Measurements from ENCODE around the gene FYB1.
"Not testable (repeated sequence)": the region's sequence is repeated elsewhere in the genome, so short reads cannot be mapped to it uniquely, and the experiment has no call there.

The FYB1 gene, protein sequence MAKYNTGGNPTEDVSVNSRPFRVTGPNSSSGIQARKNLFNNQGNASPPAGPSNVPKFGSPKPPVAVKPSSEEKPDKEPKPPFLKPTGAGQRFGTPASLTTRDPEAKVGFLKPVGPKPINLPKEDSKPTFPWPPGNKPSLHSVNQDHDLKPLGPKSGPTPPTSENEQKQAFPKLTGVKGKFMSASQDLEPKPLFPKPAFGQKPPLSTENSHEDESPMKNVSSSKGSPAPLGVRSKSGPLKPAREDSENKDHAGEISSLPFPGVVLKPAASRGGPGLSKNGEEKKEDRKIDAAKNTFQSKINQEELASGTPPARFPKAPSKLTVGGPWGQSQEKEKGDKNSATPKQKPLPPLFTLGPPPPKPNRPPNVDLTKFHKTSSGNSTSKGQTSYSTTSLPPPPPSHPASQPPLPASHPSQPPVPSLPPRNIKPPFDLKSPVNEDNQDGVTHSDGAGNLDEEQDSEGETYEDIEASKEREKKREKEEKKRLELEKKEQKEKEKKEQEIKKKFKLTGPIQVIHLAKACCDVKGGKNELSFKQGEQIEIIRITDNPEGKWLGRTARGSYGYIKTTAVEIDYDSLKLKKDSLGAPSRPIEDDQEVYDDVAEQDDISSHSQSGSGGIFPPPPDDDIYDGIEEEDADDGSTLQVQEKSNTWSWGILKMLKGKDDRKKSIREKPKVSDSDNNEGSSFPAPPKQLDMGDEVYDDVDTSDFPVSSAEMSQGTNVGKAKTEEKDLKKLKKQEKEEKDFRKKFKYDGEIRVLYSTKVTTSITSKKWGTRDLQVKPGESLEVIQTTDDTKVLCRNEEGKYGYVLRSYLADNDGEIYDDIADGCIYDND

GRCh38 chr5:39219437-39219836 is at the start of gene FYB1:
Gene FYB1, minus strand, starts transcription at chr5:39219563. Its CDS starts 16,603 bp downstream, at chr5:39202960.
- peak; percentile 46 for DNase-seq

- no peak for DNase-seq
These were observed 47.8 kb upstream of the FYB1 start for GRCh38 chr5:39267186-39267585.

- DNase-seq, result no peak
These were observed 47.1 kb upstream of the FYB1 start for GRCh38 chr5:39266442-39266841.

DNA sequence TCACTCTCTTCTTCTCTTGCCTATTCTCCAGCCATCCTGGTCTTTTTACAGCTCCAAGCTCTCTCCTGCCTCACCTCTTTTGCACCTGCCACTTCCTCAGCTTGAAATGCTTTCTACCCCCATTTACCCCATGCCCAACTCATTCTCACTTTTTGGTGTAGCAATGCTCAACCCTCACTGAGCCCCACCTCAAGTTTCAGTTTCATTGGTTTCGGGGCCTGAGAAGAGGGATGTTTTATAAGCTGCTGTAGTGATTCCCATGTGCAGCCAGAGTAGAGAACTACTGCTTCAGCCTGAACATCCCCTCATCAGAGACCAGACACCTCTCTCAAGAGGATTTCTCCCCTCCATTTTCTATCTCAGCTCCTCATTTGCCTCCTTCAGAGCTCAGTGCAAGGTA is 45.2 kb upstream of the FYB1 start:
- DNase-seq, result no peak

- DNase-seq, result no peak
These were observed 43.6 kb upstream of the FYB1 start for GRCh38 chr5:39262981-39263380.

DNA sequence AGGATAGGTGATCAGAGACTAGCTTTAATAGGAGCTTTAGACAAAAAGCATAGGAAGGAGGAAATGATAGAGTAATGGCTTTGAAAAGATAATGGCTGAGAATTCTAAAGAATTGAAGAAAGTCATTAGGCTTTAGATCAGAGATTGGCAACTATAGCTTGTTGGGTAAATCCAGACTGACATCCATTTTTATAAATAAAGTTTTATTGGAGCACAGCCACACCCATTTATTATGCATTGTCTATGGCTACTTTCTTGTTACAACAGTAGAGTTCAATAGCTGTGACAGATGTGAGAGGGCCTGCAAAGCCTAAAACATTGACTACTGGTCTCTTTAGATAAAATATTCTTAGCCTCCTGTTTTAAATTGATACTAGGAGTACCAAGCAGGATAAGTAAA is 40.7 kb upstream of the FYB1 start:
- DNase-seq, result no peak

GRCh38 chr5:39257554-39257953 is 38.2 kb upstream of the FYB1 start:
- DNase-seq, result no peak

GRCh38 chr5:39256477-39257235 is 37.3 kb upstream of the FYB1 start:
- no peak for DNase-seq

GRCh38 chr5:39255406-39255805 is 36.0 kb upstream of the FYB1 start:
- DNase-seq, result no peak

- no peak for DNase-seq
These were observed 35.3 kb upstream of the FYB1 start for GRCh38 chr5:39254671-39255070.

DNA sequence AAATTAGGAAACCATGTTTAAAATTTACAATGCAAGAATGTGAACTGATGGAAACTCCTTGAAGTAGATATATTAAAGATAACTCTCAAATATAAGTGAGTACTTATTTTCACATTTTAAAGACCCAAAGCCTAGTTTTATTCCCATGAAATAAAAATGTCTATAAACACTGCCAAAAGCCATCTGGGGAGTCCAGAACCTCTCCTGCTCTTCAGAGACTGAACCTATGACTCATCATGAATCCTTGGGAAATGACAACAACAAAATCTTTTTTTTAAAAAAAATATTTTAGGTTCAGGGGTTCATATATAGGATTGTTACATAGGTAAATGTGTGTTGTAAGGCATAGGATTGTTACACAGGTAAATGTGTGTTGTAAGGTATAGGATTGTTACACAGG is 33.8 kb upstream of the FYB1 start:
- no peak for DNase-seq

DNA sequence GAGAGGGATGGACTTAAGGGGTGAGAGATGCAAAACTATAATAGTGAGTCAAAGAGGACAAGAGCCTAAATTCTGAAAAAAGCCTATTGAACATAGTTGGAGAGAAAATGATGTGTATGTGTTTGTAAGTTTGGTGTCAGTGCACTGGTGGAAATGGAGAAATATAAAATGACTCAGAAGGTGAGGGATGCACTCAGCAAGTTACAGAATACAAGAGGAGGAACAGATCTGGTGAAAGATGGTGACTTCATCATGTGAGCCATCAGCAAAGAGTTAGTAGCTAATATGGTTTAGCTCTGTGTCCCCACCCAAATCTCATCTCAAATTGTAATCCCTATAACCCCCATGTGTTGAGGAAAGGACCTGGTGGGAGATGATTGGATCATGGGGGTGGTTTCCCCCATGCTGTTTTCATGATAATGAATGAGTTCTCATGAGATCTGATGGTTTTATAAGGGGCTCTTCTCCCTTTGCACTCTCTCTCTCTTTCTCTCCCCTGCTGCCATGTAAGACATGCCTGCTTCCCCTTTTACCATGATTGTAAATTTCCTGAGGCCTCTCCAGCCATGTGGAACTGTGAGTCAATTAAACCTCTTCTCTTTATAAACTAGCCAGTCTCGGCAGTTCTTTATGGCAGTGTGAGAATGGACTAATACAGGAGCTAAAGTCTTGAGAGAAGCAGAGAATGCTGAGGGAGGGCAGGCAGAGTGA is 30.4 kb upstream of the FYB1 start:
- DNase-seq, result no peak

GRCh38 chr5:39249069-39249468 is 29.7 kb upstream of the FYB1 start:
- DNase-seq, result no peak

GRCh38 chr5:39240750-39241149 is 21.4 kb upstream of the FYB1 start:
- no peak for DNase-seq

DNA sequence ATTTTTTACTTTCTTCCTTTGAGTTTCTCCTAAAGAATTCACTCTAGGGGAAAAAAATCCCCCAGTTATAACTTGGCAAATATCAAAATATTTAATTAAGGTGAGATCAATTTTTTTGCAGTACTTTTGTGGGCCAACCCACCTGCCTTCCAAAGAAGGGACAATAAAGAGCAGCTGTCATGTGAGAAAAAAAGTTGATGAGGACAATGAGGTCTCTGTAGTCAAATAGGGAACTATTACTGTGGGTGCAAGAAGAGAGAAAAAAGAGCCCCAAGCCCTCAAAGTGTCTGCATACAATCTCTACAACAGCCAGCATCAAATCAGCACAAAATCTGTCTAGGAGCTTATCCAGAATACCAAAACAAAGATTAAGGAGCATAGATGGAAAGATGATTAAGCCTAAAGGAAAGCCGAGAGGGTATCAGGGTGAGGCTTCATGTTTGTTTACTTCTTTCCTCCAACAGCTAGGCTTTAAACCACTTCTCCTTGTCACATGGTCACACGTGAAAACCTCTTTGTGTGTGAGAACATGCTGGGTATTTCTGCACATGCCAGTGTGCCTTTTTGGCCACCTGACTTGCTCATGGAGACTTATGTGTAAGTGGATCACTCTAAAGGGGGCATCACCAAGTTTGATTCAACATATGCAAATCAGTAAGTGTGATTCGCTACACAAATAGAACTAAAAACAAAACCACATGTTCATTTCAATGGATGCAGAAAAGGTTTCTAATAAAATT is 19.2 kb upstream of the FYB1 start:
- no peak for DNase-seq

- DNase-seq, result no peak
These were observed 17.4 kb upstream of the FYB1 start for GRCh38 chr5:39236718-39237117.

- no peak for DNase-seq
These were observed 16.3 kb upstream of the FYB1 start for GRCh38 chr5:39235648-39236047.

DNA sequence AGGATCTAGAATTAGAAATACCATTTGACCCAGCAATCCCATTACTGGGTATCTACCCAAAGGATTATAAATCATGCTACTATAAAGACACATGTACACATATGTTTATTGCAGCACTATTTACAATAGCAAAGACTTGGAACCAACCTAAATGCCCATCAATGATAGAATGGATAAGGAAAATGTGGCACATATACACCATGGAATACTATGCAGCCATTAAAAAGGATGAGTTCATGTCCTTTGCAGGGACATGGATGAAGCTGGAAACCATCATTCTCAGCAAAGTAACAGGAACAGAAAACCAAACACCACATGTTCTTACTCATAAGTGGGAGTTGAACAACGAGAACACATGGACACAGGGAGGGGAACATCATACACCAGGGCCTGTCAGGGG is 15.1 kb upstream of the FYB1 start:
- not testable (repeated sequence) for DNase-seq

- DNase-seq, result no peak
These were observed 14.4 kb upstream of the FYB1 start for GRCh38 chr5:39233783-39234182.

- no peak for DNase-seq
These were observed 12.6 kb upstream of the FYB1 start for GRCh38 chr5:39231705-39232525.

GRCh38 chr5:39228596-39228995 is 9.2 kb upstream of the FYB1 start:
- DNase-seq, result no peak
